Coronary artery (tissue), 2 donors: Measurements from ENCODE around the gene WDR37.
"Not testable (repeated sequence)": the region's sequence is repeated elsewhere in the genome, so short reads cannot be mapped to it uniquely, and the experiment has no call there.

Source experiments
- DNase-seq: peaks from one replicate; pipeline ENCODE4 v3.0.0-alpha.2; 2017; ENCODE audit warnings: low spot score
- H3K27ac ChIP-seq, 2 donors: fragments of 200-600 bp; sonication (generic); one replicate each; pipeline ENCODE4 v1.5.1; 2016 to 2019
- H3K4me3 ChIP-seq: fragments of 200-600 bp; sonication (generic); 2 replicates; pipeline ENCODE4 v1.5.1; 2016; ENCODE audit warnings: mild to moderate bottlenecking, moderate library complexity
- TF ChIP-seq, protein P1 (sequence below): fragments of 200-600 bp; sonication (generic); IDR thresholded peaks from one replicate; pipeline ENCODE4 v1.5.1; 2019; ENCODE audit warnings: antibody characterized with exemption

The WDR37 gene

DNA sequence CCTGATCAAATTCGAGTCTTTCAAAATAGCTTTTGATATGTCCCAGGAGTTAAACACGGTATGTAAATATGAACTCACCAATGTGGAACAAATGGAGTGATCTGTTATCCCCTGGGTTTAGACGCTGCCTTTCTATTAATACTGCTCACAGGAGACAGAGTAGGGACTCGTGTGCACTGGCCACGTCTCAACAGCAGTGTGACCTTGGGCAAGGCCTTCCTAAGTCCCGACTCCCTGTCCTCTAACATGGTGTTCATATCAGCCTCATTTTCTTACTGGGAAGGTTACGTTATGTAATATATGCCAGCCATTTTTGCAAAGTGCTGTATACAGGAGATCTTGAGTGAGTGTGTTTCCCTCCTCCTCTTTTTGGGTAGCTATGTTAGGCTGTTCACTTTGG is 1.8 kb downstream of the WDR37 start:
- Histone ChIP-seq H3K27ac (no peak overlapping the region), H3K4me3 (no peak overlapping the region)
- no peak for DNase-seq
- TF ChIP-seq, protein P1, sequence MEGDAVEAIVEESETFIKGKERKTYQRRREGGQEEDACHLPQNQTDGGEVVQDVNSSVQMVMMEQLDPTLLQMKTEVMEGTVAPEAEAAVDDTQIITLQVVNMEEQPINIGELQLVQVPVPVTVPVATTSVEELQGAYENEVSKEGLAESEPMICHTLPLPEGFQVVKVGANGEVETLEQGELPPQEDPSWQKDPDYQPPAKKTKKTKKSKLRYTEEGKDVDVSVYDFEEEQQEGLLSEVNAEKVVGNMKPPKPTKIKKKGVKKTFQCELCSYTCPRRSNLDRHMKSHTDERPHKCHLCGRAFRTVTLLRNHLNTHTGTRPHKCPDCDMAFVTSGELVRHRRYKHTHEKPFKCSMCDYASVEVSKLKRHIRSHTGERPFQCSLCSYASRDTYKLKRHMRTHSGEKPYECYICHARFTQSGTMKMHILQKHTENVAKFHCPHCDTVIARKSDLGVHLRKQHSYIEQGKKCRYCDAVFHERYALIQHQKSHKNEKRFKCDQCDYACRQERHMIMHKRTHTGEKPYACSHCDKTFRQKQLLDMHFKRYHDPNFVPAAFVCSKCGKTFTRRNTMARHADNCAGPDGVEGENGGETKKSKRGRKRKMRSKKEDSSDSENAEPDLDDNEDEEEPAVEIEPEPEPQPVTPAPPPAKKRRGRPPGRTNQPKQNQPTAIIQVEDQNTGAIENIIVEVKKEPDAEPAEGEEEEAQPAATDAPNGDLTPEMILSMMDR: no peak

DNA sequence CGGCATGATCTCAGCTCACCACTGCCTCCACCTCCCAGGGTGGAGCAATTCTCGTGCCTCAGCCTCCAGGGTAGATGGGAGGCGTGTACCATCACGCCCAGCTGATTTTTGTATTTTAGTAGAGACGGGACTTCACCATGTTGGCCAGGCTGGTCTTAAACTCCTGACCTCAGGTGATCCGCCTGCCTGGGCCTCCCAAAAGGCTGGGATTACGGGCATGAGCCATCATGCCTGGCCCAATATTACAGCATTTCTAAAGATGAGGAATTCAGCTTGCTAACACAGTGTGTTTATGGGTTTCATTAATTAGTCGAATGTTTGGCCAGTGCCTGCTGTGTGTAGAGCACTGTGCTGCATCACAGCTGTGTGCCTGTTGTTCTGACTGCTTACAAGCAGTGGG is 3.7 kb downstream of the WDR37 start:
- H3K27ac ChIP-seq: no peak overlapping the region
- TF ChIP-seq, protein P1: no peak
- no peak overlapping the region for H3K4me3 ChIP-seq
- no peak for DNase-seq

DNA sequence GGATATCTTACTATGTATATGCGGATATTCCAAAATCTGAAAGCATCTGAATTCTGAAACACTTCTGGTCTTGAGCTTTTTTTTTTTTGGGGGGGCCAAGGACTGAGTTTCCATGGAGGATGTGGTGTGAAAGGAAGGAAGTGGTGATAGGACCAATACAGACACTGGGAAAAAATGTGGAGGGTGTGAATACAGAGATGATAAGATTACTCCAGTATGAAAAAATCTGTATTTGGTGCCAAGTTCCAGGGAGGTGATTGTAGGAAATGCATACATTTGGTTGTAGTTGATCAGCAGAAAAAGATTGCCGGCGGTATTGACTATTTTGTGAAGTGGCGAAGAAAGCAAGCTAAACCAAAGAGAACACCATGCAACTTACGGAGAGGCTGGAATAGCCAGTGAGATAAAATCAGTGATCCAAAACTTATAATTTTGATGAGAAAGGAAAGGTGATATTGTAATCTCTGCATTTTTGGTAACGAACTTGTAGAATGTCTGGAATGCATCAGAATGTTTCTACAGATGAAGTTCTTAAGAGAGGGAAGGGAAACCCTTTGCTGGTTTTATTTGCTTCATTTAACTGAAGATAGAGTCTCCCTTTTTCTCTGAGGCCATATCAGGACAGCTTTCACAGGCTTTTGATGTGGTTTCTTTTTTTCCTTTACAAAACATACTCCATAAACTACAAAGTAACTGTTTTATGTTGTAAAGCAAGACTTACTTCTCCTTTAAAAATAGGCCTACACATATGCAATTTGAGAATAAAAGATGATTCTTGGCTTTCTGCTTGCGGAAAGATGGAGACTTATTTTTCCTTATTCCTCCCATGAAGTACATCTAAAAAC is 6.0 kb downstream of the WDR37 start:
- DNase-seq: no peak
- TF ChIP-seq, protein P1: no peak
- Histone ChIP-seq H3K27ac (no peak overlapping the region), H3K4me3 (no peak overlapping the region)

DNA sequence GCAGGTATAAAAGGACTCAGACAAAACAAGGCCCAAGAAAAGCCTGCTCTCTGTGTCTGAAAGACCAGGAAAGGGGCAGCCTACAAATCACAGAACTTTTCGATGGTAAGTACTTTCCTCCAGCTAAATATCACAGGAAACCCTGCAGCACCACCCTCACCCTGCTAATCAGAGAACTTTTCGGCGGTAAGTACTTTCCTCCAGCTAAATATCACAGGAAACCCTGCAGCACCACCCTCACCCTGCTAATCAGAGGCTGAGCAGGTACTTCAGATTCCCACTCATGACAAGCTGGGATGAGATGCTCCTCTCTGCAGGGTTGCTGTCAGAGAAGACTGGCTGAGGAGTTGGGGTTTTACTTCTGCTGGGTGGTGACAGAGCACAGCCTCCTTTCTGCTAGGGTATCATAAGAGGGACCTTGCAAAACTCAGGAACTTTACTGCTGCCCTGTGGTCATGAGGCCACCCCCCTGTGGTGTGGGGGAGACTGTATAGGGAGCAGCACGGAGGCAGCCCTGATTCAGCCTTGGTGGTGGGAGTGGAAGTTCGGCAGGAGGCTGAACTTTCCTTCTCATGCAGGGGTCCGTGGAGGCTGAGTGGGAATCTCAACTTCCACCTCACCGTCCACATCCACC is 7.2 kb downstream of the WDR37 start:
- DNase-seq: no peak
- TF ChIP-seq, protein P1: no peak
- H3K27ac ChIP-seq: no peak overlapping the region
- no peak overlapping the region for H3K4me3 ChIP-seq

DNA sequence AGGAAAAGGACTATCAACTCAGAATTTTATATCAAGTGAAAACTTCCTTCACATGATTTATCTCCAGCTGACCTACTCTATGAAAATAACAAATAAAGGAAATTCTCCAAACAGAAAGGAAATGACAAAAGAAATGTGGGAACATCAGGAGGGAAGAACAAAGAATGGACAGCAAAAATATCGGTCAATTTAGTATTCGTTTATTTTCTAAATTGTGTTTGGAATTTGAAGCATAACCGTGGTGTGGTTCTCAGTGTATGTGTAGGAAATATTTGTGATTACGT is 8.7 kb downstream of the WDR37 start:
- no peak overlapping the region for H3K4me3 ChIP-seq
- TF ChIP-seq, protein P1: no peak
- DNase-seq: no peak
- H3K27ac ChIP-seq: no peak overlapping the region

DNA sequence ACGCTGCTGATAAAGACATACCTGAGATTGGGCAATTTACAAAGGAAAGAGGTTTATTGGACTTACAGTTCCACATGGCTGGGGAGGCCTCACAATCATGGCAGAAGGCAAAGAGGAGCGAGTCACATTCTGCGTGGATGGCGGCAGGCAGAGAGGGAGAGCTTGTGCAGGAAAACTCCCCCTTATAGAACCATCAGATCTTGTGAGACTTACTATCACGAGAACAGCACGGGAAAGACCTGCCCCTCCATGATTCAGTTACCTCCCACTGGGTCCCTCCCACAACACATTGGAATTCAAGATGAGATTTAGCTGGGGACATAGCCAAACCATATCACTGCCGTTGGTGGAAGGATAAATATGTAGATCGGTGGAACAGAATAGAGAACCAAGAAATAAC is 10.5 kb downstream of the WDR37 start:
- DNase-seq, H3K4me3 ChIP-seq, H3K27ac ChIP-seq: not testable (repeated sequence)

DNA sequence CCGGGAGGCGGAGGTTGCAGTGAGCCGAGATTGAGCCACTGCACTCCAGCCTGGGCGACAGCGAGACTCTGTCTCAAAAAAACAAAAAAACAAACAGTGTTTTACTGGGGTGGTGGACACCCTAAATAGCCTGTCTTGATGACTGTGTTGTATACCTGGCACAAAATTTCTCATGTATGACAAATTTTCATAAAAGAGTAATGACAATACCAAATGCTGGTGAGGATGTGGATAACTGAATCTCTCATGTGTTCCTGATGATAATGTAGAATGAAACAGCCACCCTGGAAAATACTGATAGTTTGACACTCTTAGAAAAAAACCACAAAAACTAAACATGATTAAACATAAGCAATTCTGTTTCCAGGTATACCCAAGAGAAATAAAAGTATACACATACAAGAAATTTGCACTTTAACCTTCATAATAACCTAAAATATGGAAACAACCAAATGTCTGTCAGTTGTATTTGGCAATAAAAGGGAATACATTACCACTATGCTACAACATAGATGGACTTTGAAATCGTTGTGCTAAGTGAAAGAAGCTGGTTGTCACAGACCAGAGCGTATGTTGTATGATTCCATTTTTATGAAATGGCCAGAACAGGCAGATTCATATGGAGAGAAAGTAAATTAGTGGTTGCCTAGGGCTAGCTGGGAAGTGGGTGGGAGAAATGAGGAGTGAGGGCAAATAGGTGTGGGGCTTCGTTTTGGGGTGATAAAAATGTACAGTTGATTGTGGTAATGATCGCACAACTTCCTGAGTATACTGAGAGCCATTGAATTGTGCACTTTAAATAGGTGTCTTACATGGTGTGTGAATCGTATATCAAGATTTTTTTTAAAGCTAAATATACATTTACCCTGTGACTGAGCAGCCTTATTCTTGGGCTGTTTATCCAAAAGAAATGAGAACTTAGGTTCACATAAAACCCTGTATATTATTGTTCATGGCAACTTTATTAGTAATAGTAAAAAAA is 12.5 kb downstream of the WDR37 start:
- H3K27ac ChIP-seq: no peak overlapping the region
- TF ChIP-seq, protein P1: no peak
- no peak overlapping the region for H3K4me3 ChIP-seq
- DNase-seq: no peak
